Smooth muscle cell (in vitro differentiated cells): Measurements from ENCODE around the gene MADCAM1. TPM values are rescaled to one million over a fixed set of nuclear protein-coding genes. Genes with fewer than 3 reads are reported as not detected.

ENCODE experiments used
- DNase-seq: peaks from one replicate; lab custom pipeline; 2025; ENCODE audit not compliant: unreplicated experiment; lab: John Stamatoyannopoulos, UW
- H2AFZ ChIP-seq: fragments of 200-600 bp; sonication (generic); 2 replicates; pipeline ENCODE4 v1.6.0; 2016; ENCODE audit warnings: antibody characterized with exemption, low read depth, mild to moderate bottlenecking
- H3F3A ChIP-seq: fragments of 200-600 bp; sonication (generic); 2 replicates; pipeline ENCODE4 v1.6.0; 2017; ENCODE audit warnings: antibody characterized with exemption, low read depth
- H3K27ac ChIP-seq: fragments of 200-600 bp; sonication (generic); 2 replicates; pipeline ENCODE4 v1.5.1; 2016; ENCODE audit warnings: low read depth, mild to moderate bottlenecking
- H3K27me3 ChIP-seq: fragments of 200-600 bp; sonication (generic); 2 replicates; pipeline ENCODE4 v1.6.1; 2016; ENCODE audit warnings: low read depth, mild to moderate bottlenecking
- H3K36me3 ChIP-seq: fragments of 200-600 bp; sonication (generic); 2 replicates; pipeline ENCODE4 v1.5.1; 2016; ENCODE audit warnings: low read depth
- H3K4me1 ChIP-seq: fragments of 200-600 bp; sonication (generic); 2 replicates; pipeline ENCODE4 v1.5.1; 2016; ENCODE audit warnings: low read depth
- H3K4me2 ChIP-seq: fragments of 200-600 bp; sonication (generic); 2 replicates; pipeline ENCODE4 v1.6.0; 2016; ENCODE audit warnings: mild to moderate bottlenecking
- H3K4me3 ChIP-seq: fragments of 200-600 bp; sonication (generic); 2 replicates; pipeline ENCODE4 v1.5.1; 2016; ENCODE audit warnings: mild to moderate bottlenecking
- H3K79me2 ChIP-seq: fragments of 200-600 bp; sonication (generic); 2 replicates; pipeline ENCODE4 v1.6.0; 2016; ENCODE audit warnings: low read depth, mild to moderate bottlenecking
- H3K9ac ChIP-seq: fragments of 200-600 bp; sonication (generic); 2 replicates; pipeline ENCODE4 v1.6.0; 2016; ENCODE audit warnings: low read depth
- H3K9me3 ChIP-seq: fragments of 200-600 bp; sonication (generic); replicated peaks from 2 replicates; pipeline ENCODE4 v1.5.1; 2016; ENCODE audit warnings: low read depth
- H4K20me1 ChIP-seq: fragments of 200-600 bp; sonication (generic); 2 replicates; pipeline ENCODE4 v1.6.0; 2016; ENCODE audit warnings: low read depth
- CTCF ChIP-seq: fragments of 200-600 bp; sonication (generic); IDR thresholded peaks from 2 replicates; pipeline ENCODE4 v1.5.1; 2017; ENCODE audit warnings: borderline replicate concordance, mild to moderate bottlenecking, antibody characterized with exemption; ENCODE audit not compliant: insufficient read depth, poor library complexity, severe bottlenecking
- WGBS: methylation state at CpG from one replicate; pipeline ENCODE4 v1.1.7; 2016; ENCODE audit warnings: low lambda C conversion rate; 5-methylcytosine and 5-hydroxymethylcytosine counted together
- polyA plus RNA-seq: library from polyadenylated mRNA; unstranded; fragments of >200 nt; fragmentation: Nextera tagmentation; extraction: Ambion mirVana; gene quantifications from 2 replicates; pipeline ENCODE4 v1.2.1, GENCODE V29; 2016
- total RNA-seq: library from RNA; depleted of rRNA; stranded (reverse); fragments of >200 nt; gene quantifications from 2 replicates; pipeline ENCODE4 v1.2.3, GENCODE V29; 2014

Gene MADCAM1
- total and polyA plus RNA-seq, 2 experiments from 2014 or later = not detected

GRCh38 chr19:475360-475759 is 20.9 kb upstream of the MADCAM1 start:
- no peak overlapping the region for H3K4me3 ChIP-seq
- 87% methylated on average over 13 of the region's 13 CpGs for WGBS

DNA sequence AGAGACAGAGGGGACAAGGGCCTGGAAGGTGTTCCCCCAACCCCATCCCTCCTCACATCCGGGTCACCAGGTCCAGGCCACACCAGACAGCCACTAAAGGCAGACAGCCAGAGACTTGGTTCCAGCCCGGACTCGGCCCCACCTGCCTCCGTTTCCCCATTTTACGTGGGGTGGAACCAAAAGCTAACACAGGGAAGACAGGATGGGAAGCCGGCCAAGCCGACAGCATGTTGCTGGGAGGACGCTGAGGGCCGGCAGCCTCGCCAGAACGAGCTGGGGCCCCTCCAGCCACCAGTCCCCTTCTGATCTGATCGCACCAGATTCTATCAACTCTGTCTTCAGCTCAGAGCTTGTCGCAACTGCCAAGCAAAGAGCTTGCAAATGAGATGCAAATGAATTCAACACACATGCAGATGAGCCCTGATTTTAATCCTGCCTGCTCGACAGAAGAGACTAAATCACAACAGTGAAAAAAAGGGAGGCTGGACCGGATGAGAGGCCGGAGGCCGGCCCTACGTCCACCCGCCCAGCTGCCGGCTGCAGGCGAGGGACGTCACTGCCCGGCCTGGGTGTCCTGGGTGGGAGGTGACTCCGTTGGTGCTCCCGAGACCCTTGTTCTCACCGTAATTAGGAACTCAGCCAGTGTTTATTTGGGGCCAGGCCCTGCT is 17.9 kb upstream of the MADCAM1 start:
- 87% methylated on average over 26 of the region's 26 CpGs for WGBS
- no peaks in the 10 kb centered on the region for H3K27me3 ChIP-seq
- no peak overlapping the region for H2AFZ ChIP-seq

More at GRCh38 chr19:475360-475759, 20.9 kb upstream of the MADCAM1 start:
- no peaks in the 10 kb centered on the region for H3K27me3 ChIP-seq
- no peaks in the 10 kb centered on the region for H4K20me1 ChIP-seq
- no peak overlapping the region for H3K4me2 ChIP-seq
- H2AFZ ChIP-seq = no peak overlapping the region
- no peaks in the 10 kb centered on the region for H3K79me2 ChIP-seq
- H3K9ac ChIP-seq = no peak overlapping the region
- peaks cover 1% of the 10 kb centered on the region for H3F3A ChIP-seq
- H3K9me3 ChIP-seq = no peaks in the 10 kb centered on the region
- no peaks in the 10 kb centered on the region for H3K36me3 ChIP-seq
- no peak for DNase-seq
- no peak for TF ChIP-seq CTCF
- no peak overlapping the region for H3K27ac ChIP-seq
- H3K4me1 ChIP-seq = peaks cover 3% of the 10 kb centered on the region

DNA sequence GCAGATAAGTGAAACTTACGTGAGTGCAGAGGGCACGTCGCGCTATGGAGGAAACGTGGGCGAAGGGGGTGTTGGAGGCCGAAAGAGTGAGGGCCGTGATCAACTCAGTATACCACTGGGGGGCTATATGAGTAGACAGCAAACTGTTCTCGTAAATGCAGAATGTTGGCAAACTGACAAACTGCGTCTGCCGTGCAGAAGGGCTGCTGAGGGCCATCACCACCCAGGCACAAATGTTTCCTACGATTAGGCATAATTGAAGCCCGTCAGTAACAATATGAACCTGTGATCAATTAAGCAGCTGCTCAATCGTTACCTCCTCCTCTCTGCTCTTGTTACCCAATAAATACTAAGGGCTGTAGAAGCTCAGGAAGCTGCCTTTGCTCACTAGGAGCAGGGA is 17.3 kb upstream of the MADCAM1 start:
- TF ChIP-seq CTCF = no peak
- Histone ChIP-seq H3K9ac (no peak overlapping the region), H4K20me1 (no peaks in the 10 kb centered on the region), H3K4me3 (no peak overlapping the region), H3K4me2 (no peak overlapping the region), H3K9me3 (no peaks in the 10 kb centered on the region), H3K4me1 (peaks cover 3% of the 10 kb centered on the region), H3K27me3 (no peaks in the 10 kb centered on the region), H3F3A (peaks cover 7% of the 10 kb centered on the region), H3K27ac (no peak overlapping the region), H2AFZ (no peak overlapping the region), H3K36me3 (no peaks in the 10 kb centered on the region), H3K79me2 (no peaks in the 10 kb centered on the region)
- DNase-seq = no peak
- 80% methylated on average over 14 of the region's 14 CpGs for WGBS

More for the DNA sequence above, 17.9 kb upstream of the MADCAM1 start:
- TF ChIP-seq CTCF = no peak
- Histone ChIP-seq H3K9me3 (no peaks in the 10 kb centered on the region), H3K27ac (no peak overlapping the region), H3K79me2 (no peaks in the 10 kb centered on the region), H3K4me2 (no peak overlapping the region), H3F3A (peaks cover 7% of the 10 kb centered on the region), H3K9ac (no peak overlapping the region), H3K36me3 (no peaks in the 10 kb centered on the region), H4K20me1 (no peaks in the 10 kb centered on the region), H3K4me3 (no peak overlapping the region), H3K4me1 (peaks cover 3% of the 10 kb centered on the region)
- no peak for DNase-seq
